ENCODE measurements around the gene COMT. TPM values are rescaled to one million over a fixed set of nuclear protein-coding genes. Genes with fewer than 3 reads are reported as not detected.

Gene COMT
- total and polyA plus RNA-seq, 2 of the 4 experiments (the other 2 are of a cell fraction) = 202 to 347 TPM

GRCh38 chr22:19990188-19990587 lies 48.6 kb downstream of the COMT start:
- H2AFZ ChIP-seq (replicated peaks; ENCODE audit: low read length, poor library complexity) = no peak overlapping the region
- H3K4me1 ChIP-seq (ENCODE audit: control insufficient read depth, insufficient read depth, low read length) = peaks cover 12% of the 10 kb centered on the region
- peaks cover 15% of the 10 kb centered on the region; the same call in 1 of the 2 replicates for H3K9me1 ChIP-seq (ENCODE audit: insufficient read depth, low read length)
- no peak overlapping the region for H3K27ac ChIP-seq (ENCODE audit: insufficient read depth, low read length)
- H2BK20ac ChIP-seq (ENCODE audit: low read depth, low read length) = no peak overlapping the region
- dilution Hi-C loops (cut with HindIII; ENCODE audit: low sequenced_read_pairs, unreplicated experiment) = no loop called here
- H3K4me2 ChIP-seq (ENCODE audit: low read depth, low read length) = no peak overlapping the region
- no CpG with 5 or more reads among the region's 2 CpGs for WGBS, 2 experiments (ENCODE audit: extremely low coverage in 2 of 2, insufficient read length in 1 of 2)
- no peak for ATAC-seq (ENCODE audit: low read depth)
- ChIA-PET CTCF (no interaction called here), POLR2A (ENCODE audit: unreplicated experiment) (no interaction called here)
- no peak for TF ChIP-seq MAZ (IDR thresholded peaks at IDR 0.05; ENCODE audit: borderline replicate concordance, low read depth, low read length)
- TF ChIP-seq POLR2A (IDR thresholded peaks at IDR 0.05; ENCODE audit: low read depth, low read length) = no peak
- TF ChIP-seq, protein P1, sequence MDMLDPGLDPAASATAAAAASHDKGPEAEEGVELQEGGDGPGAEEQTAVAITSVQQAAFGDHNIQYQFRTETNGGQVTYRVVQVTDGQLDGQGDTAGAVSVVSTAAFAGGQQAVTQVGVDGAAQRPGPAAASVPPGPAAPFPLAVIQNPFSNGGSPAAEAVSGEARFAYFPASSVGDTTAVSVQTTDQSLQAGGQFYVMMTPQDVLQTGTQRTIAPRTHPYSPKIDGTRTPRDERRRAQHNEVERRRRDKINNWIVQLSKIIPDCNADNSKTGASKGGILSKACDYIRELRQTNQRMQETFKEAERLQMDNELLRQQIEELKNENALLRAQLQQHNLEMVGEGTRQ (IDR thresholded peaks at IDR 0.05; ENCODE audit: low read depth, low read length) = no peak
- no peak for TF ChIP-seq NFE2L2 (IDR thresholded peaks at IDR 0.05; ENCODE audit: low read depth, low read length)
- TF ChIP-seq, protein P2, sequence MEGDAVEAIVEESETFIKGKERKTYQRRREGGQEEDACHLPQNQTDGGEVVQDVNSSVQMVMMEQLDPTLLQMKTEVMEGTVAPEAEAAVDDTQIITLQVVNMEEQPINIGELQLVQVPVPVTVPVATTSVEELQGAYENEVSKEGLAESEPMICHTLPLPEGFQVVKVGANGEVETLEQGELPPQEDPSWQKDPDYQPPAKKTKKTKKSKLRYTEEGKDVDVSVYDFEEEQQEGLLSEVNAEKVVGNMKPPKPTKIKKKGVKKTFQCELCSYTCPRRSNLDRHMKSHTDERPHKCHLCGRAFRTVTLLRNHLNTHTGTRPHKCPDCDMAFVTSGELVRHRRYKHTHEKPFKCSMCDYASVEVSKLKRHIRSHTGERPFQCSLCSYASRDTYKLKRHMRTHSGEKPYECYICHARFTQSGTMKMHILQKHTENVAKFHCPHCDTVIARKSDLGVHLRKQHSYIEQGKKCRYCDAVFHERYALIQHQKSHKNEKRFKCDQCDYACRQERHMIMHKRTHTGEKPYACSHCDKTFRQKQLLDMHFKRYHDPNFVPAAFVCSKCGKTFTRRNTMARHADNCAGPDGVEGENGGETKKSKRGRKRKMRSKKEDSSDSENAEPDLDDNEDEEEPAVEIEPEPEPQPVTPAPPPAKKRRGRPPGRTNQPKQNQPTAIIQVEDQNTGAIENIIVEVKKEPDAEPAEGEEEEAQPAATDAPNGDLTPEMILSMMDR (conservative IDR thresholded peaks at IDR 0.05; ENCODE audit: low read depth, low read length) = no peak
- no peak for TF ChIP-seq RFX5 (IDR thresholded peaks at IDR 0.05; ENCODE audit: low read depth, low read length)
- no peak for TF ChIP-seq RCOR1 (IDR thresholded peaks at IDR 0.05; ENCODE audit: insufficient replicate concordance, low read length)
- TF ChIP-seq BHLHE40 (IDR thresholded peaks at IDR 0.05; ENCODE audit: low read depth, low read length) = no peak
- TF ChIP-seq CHD1 (IDR thresholded peaks at IDR 0.05; ENCODE audit: low read depth, low read length) = no peak
- TF ChIP-seq MAFK (IDR thresholded peaks at IDR 0.05; ENCODE audit: low read depth, low read length) = no peak
- no peak for TF ChIP-seq RAD21 (IDR thresholded peaks at IDR 0.05; ENCODE audit: low read length)
- TF ChIP-seq CEBPB (IDR thresholded peaks at IDR 0.05; ENCODE audit: low read depth, low read length) = no peak
- no peak for TF ChIP-seq FOS (IDR thresholded peaks at IDR 0.05; ENCODE audit: low read depth, low read length)
- TF ChIP-seq, protein P3, sequence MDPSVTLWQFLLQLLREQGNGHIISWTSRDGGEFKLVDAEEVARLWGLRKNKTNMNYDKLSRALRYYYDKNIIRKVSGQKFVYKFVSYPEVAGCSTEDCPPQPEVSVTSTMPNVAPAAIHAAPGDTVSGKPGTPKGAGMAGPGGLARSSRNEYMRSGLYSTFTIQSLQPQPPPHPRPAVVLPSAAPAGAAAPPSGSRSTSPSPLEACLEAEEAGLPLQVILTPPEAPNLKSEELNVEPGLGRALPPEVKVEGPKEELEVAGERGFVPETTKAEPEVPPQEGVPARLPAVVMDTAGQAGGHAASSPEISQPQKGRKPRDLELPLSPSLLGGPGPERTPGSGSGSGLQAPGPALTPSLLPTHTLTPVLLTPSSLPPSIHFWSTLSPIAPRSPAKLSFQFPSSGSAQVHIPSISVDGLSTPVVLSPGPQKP (IDR thresholded peaks at IDR 0.05; ENCODE audit: borderline replicate concordance, low read depth, low read length) = no peak
- no peak for TF ChIP-seq MXI1 (IDR thresholded peaks at IDR 0.05; ENCODE audit: borderline replicate concordance, low read depth, low read length)
- no peak for TF ChIP-seq SMC3 (IDR thresholded peaks at IDR 0.05; ENCODE audit: low read depth, low read length)
- H3K27me3 ChIP-seq (ENCODE audit: control insufficient read depth, insufficient read depth, low read length) = no peaks in the 10 kb centered on the region
- H2AK5ac ChIP-seq (ENCODE audit: low read depth, low read length) = no peak overlapping the region
- no peak overlapping the region for H2BK5ac ChIP-seq (ENCODE audit: low read depth, low read length, poor library complexity, severe bottlenecking)
- H3K18ac ChIP-seq (ENCODE audit: low read depth, low read length) = no peak overlapping the region
- no peaks in the 10 kb centered on the region for H3K9me3 ChIP-seq (ENCODE audit: control insufficient read depth, insufficient read depth, low read length)
- no peak for DNase-seq
- H4K5ac ChIP-seq (ENCODE audit: low read depth, low read length) = no peak overlapping the region
- H2AK9ac ChIP-seq (replicated peaks; ENCODE audit: low read depth, low read length, poor library complexity) = no peak overlapping the region
- H4K91ac ChIP-seq (ENCODE audit: insufficient read depth, low read depth, low read length) = no peak overlapping the region
- H3K9ac ChIP-seq (ENCODE audit: low read depth, low read length) = no peak overlapping the region
- H3K56ac ChIP-seq (ENCODE audit: extremely low read depth, insufficient read depth, low read length) = no peak overlapping the region
- H4K20me1 ChIP-seq (ENCODE audit: insufficient read depth, low read length) = peaks cover 10% of the 10 kb centered on the region; the same call in 1 of the 2 replicates
- no peak overlapping the region for H3K23ac ChIP-seq (ENCODE audit: low read depth, low read length)
- H3K36me3 ChIP-seq (ENCODE audit: control insufficient read depth, insufficient read depth, low read length) = no peaks in the 10 kb centered on the region
- no peak overlapping the region for H3K4ac ChIP-seq (ENCODE audit: low read depth, low read length)
- intact Hi-C loops (cut with micrococcal nuclease) = no loop called here
- no TSS peak for BruUV-seq (replicated peaks)
- in situ Hi-C loops (cut with MboI; ENCODE audit: low sequenced_read_pairs) = no loop called here
- H2BK120ac ChIP-seq (ENCODE audit: low read depth, low read length) = no peak overlapping the region
- no peak overlapping the region for H3K4me3 ChIP-seq (ENCODE audit: insufficient read depth, low read depth, low read length)
- no peak overlapping the region for H2BK15ac ChIP-seq (ENCODE audit: low read depth, low read length)
- H4K8ac ChIP-seq (ENCODE audit: low read depth in 2 of 2, low read length in 2 of 2) = no peak overlapping the region
- H3K79me1 ChIP-seq (ENCODE audit: low read depth in 1 of 2, low read length in 2 of 2) = peaks cover 0 to 13% of the 10 kb centered on the region in 2 experiments; a peak in 2 of 4 replicates
- H3K14ac ChIP-seq (replicated peaks; ENCODE audit: low read depth, low read length) = no peak overlapping the region
